ENCODE data around the gene GGACT.
"Not testable (repeated sequence)": the region's sequence is repeated elsewhere in the genome, so short reads cannot be mapped to it uniquely, and the experiment has no call there.

Gene GGACT

DNA sequence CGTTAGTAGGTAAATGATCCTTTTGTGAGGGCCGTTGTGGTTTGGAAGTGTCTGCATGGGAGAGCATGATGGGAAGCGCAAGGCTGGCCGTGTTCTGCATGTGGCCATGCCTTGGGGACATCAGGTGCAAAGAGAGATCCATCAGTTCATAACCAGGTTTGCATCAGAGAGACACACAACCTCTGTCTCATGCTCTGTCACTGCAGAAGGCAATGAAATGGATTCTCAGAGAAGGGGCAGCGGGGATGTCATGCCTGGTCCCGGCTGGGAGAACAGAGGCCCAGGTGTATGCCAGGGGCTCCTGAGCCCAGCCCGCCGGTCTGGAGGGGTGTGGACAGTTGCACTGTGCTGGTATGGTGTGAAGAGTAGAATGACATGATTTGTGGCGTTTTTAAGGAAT lies 60.2 kb downstream of the GGACT start:
- DNase-seq: no peak

DNA sequence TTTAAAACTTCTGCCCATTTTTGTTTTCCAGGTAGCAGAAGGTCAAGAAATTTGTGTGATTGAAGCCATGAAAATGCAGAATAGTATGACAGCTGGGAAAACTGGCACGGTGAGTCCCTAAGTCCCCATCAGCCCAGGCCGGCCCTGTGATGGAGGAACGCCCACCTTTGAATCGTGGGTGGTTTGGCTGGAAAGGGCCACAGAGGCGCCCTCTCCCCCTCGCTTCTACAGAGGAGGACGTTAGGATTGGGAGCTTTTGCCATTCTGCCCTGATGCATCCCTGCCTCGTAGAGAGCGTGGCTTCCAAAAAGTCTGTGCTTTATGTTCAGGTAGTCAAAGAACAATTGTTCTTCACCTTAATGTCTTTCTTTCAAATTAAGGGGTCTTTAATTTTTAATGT lies 60.9 kb downstream of the GGACT start:
- DNase-seq: no peak

DNA sequence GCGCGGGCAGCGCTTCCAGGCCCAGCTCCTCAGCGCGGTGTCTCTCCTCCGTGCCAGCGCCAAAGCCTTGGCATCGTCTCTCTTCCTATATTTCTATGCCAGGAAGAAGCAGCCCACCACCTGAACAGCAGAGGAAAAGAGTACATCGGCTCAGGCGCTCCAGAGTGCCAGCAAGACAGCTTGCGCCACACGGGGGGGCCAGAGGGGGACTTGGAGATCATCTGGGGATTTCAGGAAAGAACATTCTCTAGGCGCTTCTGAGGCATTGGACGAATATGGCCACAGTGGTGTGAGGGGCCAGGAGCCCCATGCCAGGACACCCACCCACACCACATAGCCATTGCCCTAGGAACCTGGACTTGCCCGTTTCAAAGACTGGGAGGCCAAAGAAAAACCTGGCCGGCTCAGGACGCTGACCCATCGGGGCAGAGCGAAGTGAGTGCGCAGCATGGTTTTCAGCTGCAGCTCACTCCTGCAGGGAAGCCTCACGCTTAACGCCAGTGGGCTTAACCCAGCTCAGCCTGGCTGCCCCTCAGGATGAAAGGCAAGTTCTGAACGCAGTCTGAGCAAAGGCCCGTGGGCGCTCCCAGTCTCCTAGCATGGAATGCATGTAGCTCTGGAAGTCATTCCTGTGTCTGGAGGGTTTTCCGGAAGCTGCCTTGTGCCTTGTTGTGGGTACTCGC lies 62.1 kb downstream of the GGACT start:
- peak; percentile 27 for DNase-seq

DNA sequence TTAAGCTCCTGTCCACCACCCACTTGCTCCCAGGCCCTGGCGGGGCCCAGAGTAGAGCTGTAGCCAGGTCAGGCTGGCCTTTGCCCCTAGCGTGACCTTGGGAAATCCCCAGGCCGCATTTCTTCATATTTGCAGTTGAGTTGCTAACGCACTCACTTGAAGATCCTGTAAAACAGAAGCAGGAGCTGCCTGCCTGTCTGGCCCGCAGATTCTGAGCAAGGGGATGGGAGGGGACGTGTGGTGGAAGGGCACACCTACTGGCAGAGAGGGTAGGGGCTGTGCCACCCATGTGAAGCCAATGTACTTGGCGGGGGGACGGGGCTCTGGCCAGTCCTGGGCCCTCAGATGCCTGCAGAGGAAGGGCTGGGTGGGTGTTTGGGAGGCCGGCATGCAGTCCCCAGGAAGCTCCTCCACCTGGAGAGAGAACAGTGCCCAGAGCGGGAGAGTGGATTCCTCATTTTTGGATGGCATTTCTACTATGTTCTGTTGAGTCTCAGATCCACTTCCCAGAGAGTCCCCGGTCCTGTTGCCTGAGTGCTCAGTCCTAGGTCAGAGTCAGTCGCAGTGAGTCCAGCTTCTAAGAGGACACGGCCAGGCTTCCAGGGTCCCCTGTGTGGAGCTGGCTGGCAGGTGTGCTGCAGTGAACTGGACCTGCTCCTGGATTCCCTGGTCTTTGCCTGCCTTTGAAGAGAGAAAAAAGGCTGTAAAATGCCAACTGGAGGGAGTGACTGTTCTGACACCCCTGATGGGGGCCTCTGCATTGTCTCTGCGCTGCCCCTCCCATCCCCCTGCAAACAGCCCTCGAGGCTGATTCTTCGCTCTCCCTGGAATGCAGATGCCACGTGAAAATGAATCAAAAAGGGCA lies 62.9 kb downstream of the GGACT start:
- no peak for DNase-seq

DNA sequence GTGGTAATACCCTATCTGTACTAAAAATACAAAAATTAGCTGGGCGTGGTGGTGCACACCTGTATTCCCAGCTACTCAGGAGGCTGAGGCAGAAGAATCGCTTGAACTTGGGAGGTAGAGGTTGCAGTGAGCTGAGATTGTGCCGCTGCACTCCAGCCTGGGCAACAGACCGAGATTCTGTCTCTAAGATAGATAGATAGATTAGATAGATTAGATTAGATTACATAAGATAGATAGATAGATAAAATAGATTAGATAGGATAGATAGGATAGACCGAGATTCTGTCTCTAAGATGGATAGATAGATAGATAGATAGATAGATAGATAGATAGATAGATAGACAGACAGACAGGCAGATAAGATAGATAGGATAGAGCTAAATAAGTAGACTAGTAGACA lies 63.9 kb downstream of the GGACT start:
- not testable (repeated sequence) for DNase-seq

DNA sequence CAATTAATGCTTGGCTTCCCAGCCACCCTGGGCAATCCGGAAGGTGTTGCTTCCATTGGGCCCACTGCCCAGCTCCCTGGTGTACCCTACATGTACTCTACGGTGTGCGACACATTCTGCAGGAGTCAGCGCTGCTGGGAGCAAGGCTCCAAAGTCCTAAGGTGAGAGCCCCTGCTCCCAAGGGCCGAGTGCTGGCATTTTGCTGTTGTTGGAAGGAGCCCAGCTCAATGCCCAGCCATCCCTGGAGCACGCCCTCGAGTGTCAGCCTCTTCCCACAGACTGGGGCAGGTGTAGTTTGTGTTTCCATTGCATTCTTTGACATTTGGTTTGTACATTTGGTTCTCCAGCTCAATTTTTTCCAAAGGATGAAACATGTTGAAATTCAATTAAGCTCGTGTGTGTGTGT lies 64.6 kb downstream of the GGACT start:
- no peak for DNase-seq

DNA sequence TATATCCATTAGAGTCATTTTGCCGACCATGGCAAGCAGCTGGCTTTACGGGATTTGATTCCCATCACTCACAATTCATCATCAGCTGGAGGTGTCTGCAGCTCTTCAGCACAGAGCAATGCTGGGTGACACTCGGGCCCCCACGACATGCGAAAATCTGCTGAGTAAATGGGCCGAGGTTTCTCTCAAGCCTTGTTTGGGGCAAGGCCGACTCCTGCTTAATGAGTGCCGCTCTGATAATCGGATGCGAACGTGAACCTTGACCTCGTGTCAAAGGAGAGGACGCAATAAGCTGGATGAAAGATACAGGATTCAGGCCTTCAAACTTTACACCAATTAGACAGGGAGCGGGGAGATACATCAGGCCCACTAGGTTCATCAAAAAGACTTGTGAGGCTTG lies 65.2 kb downstream of the GGACT start:
- no peak for DNase-seq

DNA sequence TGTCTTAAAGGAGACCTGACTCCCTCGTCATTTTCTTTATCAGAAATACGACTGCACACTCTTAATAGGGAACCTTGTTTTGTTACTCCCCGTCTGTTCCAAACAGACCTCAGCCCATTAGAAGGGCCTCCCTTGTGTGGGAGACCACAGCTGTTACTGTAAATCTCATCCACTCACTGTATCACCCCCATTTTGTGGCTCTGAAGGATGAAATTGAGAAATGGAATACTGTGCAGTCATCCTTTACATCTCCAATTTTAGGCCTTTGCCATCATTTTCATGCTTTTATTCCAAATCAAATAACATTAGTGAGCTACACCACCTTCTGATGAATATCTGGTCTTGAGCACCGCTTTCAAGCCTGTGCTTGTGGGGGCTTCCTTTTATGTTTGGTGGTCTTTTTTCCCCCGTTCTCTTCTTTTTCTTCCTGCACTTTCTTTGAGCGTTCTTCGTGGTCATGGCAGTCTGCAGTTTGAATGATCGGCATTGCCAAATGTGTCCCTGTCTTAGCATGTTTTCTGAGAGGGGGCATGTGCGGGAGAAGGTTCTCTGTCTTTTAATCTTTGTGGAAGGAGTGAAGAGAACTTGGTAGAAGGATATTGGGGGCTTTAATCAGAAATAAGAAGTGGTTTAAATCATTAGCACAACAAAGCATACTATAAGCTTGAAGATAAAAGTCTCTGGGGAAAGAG lies 65.8 kb downstream of the GGACT start:
- DNase-seq: peak; percentile 43

DNA sequence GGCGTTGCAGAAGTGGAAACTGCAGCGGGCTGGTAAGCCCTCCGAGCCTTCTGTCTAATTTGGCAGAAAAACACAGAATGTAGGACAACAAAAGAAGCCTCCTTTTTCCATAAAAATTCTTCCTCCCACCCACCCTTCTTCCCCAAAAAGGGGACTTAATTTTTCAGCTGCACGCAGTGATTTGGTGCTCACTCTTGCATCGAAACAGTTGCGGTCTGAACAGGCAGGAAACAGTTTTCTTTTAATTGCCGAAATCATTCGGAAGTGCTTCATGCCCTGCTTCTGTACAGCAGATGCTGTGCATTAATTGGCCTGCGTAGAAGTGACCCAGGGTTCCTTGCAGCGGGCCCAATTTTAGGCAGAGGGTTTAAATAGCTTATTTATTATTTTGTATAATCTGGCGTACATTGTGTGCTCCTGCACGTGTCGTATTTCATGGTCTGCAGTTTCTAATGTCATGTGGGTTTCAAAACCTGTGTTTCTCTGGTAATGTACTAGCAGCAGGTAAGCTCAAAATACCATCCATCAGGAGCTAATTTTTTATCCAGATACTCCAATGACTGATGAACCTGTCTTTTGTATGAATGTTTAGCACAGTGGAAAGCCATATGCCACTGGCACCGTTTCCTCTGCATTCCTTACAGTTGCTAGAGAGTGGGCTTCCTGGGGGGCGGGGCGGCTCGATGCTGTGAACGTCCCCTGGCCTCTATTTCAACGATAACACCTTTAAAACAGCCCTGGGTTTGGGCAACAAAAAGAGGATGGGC lies 66.6 kb downstream of the GGACT start:
- peak; percentile 55 for DNase-seq

DNA sequence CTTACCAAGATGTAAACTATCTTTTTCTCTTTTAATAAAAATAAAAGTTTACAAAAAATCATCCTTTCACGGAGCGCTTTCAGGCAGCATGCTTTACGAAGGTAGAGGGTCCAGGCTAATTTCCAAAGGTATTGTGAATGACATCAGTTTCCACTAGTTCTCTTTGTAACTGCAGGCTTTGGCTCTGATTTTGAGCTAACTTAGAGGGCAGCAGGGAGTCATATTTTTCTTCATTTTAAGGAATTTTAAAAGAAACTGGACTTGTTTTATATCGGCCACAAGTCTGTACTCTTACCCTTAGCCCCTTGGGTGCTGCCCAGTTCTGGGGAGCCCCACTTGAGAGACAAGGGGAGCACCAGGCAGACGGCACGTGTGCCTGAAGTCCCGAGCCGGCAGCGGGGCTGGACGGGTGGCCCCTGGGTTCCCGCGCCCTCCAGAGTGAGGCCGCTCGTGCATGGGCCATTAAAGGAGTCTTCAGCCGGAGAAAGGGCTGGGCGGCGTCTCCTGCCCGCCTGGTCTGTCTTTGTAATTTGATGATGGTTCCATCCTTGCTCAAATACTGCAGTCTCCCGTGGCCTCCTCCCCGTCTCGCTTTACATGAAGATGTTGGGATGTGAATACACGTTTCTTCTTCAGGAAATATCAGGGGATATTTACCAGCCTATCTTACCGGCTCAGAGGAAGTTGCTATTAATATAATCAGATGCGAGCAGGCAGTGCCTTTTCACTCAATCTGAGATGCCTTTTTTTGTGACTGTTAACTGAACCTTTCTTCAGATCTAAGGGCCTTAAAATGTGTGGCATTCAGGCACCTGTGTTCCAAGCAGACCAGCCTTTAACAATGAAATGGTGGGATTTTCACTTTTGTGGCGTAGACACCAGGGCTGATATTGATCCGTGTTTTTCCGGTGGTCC lies 67.4 kb downstream of the GGACT start:
- DNase-seq: no peak

DNA sequence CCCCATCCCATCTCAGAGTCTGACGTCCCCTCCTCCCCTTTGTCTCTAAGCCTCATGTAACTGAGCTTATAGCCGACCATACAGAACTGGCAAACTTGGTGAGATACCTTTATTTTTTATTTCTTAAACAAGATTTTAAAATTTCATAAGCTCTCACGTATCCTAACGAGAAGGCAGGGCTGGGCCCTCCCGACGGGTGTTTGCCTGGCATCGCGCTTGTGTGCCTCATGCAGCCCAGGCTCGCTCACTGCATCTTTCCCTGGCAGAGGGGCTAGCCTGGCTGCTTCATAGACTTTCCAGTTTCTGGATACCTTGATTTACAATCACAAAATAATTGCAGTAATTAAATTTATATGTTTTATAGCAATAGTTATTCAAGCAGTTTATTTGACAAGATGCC lies 69.0 kb downstream of the GGACT start:
- DNase-seq: no peak

DNA sequence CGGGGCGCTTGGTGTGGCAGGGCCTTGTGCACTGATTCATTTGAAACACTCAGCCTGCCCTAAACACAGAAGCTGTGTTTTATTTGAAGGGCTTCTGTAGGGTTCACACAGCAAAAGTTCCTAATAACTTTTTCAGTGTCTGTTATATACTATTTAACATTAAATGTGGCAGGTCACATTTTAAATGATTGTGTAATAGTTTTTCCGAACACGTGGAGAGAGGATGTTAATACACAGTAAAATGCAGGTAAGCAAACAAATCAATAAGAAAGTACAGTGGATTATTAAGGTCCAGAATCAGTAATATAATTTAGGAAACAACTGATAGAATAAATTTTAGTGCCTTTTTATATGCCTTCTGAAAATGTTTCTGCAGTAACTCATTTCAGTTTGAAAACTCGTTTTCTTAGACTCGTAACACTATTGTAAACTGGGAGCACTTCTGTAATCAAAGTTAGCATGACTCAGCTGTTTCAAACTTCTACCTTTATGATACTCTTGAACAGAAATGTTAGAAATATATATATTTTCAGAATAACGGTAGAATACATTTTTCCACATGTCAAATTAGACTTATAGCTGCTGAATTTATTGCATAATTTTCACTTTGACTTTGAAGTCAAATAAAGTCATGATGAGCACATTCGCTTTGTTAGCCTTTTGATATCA lies 70.1 kb downstream of the GGACT start:
- DNase-seq: no peak

DNA sequence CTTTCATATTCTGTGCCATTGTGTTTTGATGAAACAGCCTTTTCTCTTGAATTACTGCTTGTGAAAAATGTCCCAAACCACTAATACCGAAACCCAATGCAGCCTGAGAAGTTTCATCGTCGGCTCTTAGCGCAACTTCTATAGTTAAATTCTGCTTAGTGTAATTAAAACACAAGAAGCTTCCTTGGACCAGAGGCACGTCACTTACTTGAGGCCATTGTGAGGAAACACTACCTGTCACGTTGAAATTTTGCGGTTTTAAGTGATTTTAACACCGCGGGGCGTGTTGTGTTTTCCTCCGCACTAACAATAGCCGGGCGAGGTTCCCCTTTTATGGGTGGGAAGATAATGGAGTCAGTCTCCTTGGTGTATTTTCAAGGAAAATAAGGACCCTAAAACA lies 70.9 kb downstream of the GGACT start:
- no peak for DNase-seq

DNA sequence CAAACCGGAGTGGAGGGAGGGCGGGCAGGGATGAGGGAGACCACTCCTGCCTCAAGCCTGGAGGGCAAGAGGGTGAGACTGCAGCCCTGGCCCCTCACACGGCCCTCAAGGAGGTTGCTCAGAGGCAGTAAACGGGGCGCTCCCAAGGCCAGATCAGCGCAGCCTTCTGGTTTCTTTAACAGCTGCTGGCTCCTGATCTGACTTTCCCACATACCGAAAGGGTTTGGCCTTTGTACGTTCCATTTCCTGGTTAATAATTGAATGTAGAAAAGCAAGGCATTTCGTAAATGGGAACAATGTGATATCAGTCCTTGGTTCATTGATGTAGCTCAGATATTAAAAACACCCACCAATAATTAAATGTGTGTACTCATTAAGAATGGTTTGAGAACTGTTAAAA lies 71.5 kb downstream of the GGACT start:
- DNase-seq: no peak

DNA sequence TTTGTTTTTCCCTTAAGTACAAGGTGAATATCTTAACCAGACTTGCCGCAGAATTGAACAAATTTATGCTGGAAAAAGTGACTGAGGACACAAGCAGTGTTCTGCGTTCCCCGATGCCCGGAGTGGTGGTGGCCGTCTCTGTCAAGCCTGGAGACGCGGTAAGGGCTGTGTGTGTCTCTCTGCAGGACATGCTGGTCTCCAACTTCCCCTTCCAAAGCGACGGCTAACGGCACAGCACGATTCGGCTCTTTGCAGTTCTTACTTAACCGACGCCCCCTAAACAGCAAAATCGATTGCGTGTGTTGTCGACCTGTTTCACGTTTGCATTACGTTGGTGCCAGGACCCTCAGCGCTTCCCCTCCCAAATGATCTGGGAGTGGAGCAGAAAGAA lies 73.2 kb downstream of the GGACT start:
- no peak for DNase-seq

DNA sequence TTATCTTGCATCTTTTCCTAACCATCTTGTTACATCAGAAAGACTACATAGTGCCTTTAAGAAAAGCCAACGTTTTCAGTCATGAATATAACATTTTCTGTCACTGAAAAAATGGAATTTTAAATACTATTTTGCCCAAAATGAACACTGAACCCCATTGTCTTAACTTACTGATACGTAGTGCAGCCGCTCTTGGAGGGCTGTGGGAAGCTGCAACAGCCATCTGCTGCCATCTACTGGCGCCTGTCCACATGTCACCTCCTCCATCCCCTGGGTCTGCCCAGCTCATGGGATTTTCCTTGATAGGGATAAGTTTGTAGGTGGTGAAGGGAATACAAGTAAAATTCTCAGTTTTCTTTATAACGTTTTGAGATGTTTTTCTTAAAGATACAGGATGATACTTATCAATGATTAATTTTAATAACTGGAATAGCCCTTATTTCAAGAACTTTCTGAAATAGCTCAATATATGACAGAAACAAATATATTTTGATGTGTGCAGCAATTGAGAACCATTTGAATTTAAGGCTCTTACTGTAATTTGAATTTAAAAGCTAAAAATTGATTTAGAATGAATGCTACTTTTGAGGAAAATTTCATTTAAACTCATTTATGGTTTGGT lies 73.7 kb downstream of the GGACT start:
- peak; percentile 91 for DNase-seq

DNA sequence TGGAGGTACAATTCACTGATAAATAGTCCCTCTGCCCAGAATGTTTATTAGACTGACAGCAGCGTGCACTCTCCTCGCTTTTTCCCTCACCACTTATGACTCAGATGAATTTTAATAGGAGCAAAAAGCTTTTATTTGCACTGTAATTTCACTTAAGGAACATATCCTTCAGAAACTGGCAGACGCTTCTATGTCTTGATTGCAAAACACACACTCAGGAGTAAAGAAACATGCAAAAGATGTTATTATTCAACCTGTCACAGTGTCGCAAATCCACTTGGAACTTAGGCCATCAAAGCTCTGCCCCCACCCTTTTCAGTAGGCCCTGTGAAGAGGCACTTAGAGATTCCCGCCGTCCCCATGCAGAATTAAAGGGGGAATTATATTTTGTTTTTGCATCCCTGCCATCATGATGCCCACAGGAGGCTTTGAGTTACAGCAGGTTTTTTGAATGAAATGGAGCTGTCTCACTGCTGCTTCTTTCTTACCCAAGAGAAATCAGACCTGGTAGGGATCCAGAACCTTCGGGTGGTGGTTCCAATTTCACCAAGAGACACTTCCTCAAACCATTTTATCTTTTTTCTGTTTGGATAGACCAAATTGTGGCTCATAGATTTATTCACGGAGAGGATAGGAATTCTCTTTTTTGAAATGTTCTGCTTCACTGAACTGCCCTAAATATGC lies 74.5 kb downstream of the GGACT start:
- peak; percentile 90 for DNase-seq

DNA sequence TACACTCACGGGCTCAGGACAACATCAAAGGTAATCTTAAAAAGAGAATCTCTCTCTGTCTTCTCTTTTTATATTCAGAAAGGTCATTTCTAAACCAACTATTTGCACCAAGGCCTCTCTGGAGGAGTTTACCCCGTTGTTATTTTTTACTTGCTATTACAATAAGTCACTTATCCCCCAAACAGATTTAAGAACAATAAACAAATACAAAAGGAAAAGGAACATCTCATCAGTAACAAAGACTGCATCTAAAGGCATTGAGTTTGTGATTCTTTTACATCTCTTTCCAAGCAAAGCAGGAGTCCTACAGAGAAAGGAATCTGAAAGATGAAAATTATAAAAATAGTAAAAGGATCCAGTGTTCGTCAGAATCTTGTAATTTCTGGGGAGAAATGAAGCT lies 75.4 kb downstream of the GGACT start:
- no peak for DNase-seq

DNA sequence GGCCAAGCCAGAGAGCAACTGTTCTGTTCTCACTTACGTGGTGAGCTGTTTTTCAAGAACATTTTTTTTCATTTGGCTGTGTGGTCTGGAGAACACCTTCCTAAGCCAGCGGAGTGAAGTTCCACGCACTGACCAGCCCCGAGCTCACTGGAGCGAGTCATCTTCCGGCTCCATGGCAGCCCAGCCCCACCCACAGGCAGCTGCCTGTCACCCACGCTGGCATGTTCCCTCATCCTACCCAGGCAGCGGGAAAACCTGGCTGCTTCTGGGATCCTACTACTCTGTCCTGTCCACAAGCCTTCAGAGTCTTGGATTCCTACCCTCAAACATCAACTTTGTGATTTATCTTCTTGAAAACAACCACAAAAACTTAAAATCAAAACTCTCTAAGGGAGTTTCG lies 76.2 kb downstream of the GGACT start:
- no peak for DNase-seq

DNA sequence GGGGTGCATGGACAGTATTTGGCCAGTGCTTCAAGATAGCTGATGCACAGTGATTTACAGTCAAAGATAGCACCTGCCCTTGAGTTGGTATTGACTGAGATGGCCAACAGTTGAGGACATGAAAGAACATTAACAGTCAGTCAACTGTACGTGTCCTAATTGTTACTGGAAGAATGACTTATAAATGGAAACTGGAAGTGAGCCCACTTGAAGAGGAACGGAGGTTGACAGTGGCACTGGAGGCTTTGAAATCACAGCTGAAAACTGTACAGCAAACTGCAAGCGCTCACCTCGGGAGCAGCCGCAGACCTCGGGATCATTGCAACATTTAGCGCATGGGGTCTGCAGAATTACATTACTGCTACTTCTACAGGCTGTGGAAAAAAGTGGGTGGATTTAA lies 77.1 kb downstream of the GGACT start:
- peak; percentile 33 for DNase-seq

Data from NCI-H1092 treated with DMSO at 0.1 percent for 48 hours (cell line).